Activated CD4-positive, alpha-beta T cell treated with anti-CD3 and anti-CD28 coated beads, Interleukin-2, amount 10 ng/mL, durations not matched to agents 24 days and 14 days (primary cell): ENCODE measurements around the gene IGSF22. TPM values are rescaled to one million over a fixed set of nuclear protein-coding genes. Genes with fewer than 3 reads are reported as not detected.
"Not testable (repeated sequence)": the region's sequence is repeated elsewhere in the genome, so short reads cannot be mapped to it uniquely, and the experiment has no call there.

Experiments used
- DNase-seq: peaks from one replicate; pipeline ENCODE4 v3.0.0; 2022
- H3K27ac Mint-ChIP-seq: one replicate; pipeline ENCODE4 v1.8.0; 2022; ENCODE audit warnings: mild to moderate bottlenecking, mixed read lengths
- H3K27me3 Mint-ChIP-seq: one replicate; pipeline ENCODE4 v1.8.0; 2022; ENCODE audit warnings: mixed read lengths
- H3K36me3 Mint-ChIP-seq: one replicate; pipeline ENCODE4 v1.8.0; 2022; ENCODE audit warnings: low read depth, mild to moderate bottlenecking, mixed read lengths
- H3K4me1 Mint-ChIP-seq: one replicate; pipeline ENCODE4 v1.8.0; 2021; ENCODE audit warnings: mixed read lengths
- H3K4me3 Mint-ChIP-seq: one replicate; pipeline ENCODE4 v1.8.0; 2022; ENCODE audit warnings: mild to moderate bottlenecking, moderate library complexity, mixed read lengths
- H3K9me3 Mint-ChIP-seq: one replicate; pipeline ENCODE4 v1.8.0; 2021; ENCODE audit warnings: mixed read lengths
- intact Hi-C: fragments of 100-400 bp; cut with micrococcal nuclease; formaldehyde crosslinking; loops from one replicate; pipeline ENCODE4 v1.15.1; 2023
- total RNA-seq: library from RNA; stranded (reverse); gene quantifications from 2 replicates; pipeline ENCODE4 v1.2.3, GENCODE V29; 2022

The IGSF22 gene
- total RNA-seq, 1 donor from 2014 or later: not detected

- DNase-seq: no peak
- no peak overlapping the region for H3K4me3 Mint-ChIP-seq
- peaks cover 35% of the 10 kb centered on the region for H3K4me1 Mint-ChIP-seq
- H3K36me3 Mint-ChIP-seq: no peaks in the 10 kb centered on the region
- intact Hi-C loops: no loop called here
- H3K27ac Mint-ChIP-seq: no peak overlapping the region
- no peaks in the 10 kb centered on the region for H3K9me3 Mint-ChIP-seq
- peaks cover 41% of the 10 kb centered on the region for H3K27me3 Mint-ChIP-seq
Measured at GRCh38 chr11:18701614-18702216, 24.3 kb downstream of the IGSF22 start.

GRCh38 chr11:18700872-18701271 is 25.1 kb downstream of the IGSF22 start:
- H3K4me3 Mint-ChIP-seq: no peak overlapping the region
- H3K27me3 Mint-ChIP-seq: peaks cover 36% of the 10 kb centered on the region
- no peaks in the 10 kb centered on the region for H3K9me3 Mint-ChIP-seq
- H3K27ac Mint-ChIP-seq: no peak overlapping the region
- H3K4me1 Mint-ChIP-seq: peaks cover 30% of the 10 kb centered on the region
- H3K36me3 Mint-ChIP-seq: no peaks in the 10 kb centered on the region
- intact Hi-C loops: no loop called here
- no peak for DNase-seq

- no peak for DNase-seq
- no peak overlapping the region for H3K27ac Mint-ChIP-seq
- H3K4me3 Mint-ChIP-seq: peak overlapping the region; percentile 81
- peaks cover 27% of the 10 kb centered on the region for H3K4me1 Mint-ChIP-seq
- peaks cover 35% of the 10 kb centered on the region for H3K27me3 Mint-ChIP-seq
- intact Hi-C loops: no loop called here
- no peaks in the 10 kb centered on the region for H3K9me3 Mint-ChIP-seq
- no peaks in the 10 kb centered on the region for H3K36me3 Mint-ChIP-seq
Measured at GRCh38 chr11:18700375-18700774, 25.6 kb downstream of the IGSF22 start.

- intact Hi-C loops: loop anchor here (2.0 kb wide), 2 partner anchors 65 to 111 kb away; partner anchors contain the start of genes SPTY2D1 and UEVLD
- Mint-ChIP-seq H3K4me1 (peaks cover 22% of the 10 kb centered on the region), H3K27ac (no peak overlapping the region), H3K9me3 (no peaks in the 10 kb centered on the region), H3K4me3 (peak overlapping the region; percentile 81), H3K27me3 (peaks cover 30% of the 10 kb centered on the region), H3K36me3 (no peaks in the 10 kb centered on the region)
- no peak for DNase-seq
Measured at GRCh38 chr11:18699848-18700261, 26.1 kb downstream of the IGSF22 start.

GRCh38 chr11:18699269-18699596 is 26.8 kb downstream of the IGSF22 start:
- DNase-seq: no peak
- intact Hi-C loops: loop anchor here (2.0 kb wide), 2 partner anchors 64 to 110 kb away; partner anchors contain the start of genes SPTY2D1 and UEVLD
- peak overlapping the region; percentile 81 for H3K4me3 Mint-ChIP-seq
- H3K4me1 Mint-ChIP-seq: peaks cover 21% of the 10 kb centered on the region
- peak overlapping the region; percentile 26 for H3K27ac Mint-ChIP-seq
- no peaks in the 10 kb centered on the region for H3K9me3 Mint-ChIP-seq
- H3K27me3 Mint-ChIP-seq: peaks cover 27% of the 10 kb centered on the region
- H3K36me3 Mint-ChIP-seq: no peaks in the 10 kb centered on the region

- Mint-ChIP-seq H3K27ac (peak within 1 kb of the TSS; percentile 26), H3K9me3 (no peaks in the 10 kb centered on the region), H3K36me3 (no peaks in the 10 kb centered on the region), H3K27me3 (peaks cover 23% of the 10 kb centered on the region), H3K4me1 (peaks cover 21% of the 10 kb centered on the region), H3K4me3 (peak within 1 kb of the TSS; percentile 81)
- intact Hi-C loops: loop anchor here (1.0 to 2.0 kb wide), 3 partner anchors 29 to 110 kb away; partner anchors contain the start of genes SPTY2D1 and UEVLD
- peak; percentile 97 for DNase-seq
Measured at GRCh38 chr11:18698341-18699268, 27.4 kb downstream of the IGSF22 start, which contains the start of gene TMEM86A. Gene TMEM86A (plus strand): TSS chr11:18698779. CDS start chr11:18698887, 108 bp downstream.

GRCh38 chr11:18697576-18697975 is 28.4 kb downstream of the IGSF22 start:
- H3K27me3 Mint-ChIP-seq: peaks cover 19% of the 10 kb centered on the region
- no peak overlapping the region for H3K4me3 Mint-ChIP-seq
- no peak overlapping the region for H3K27ac Mint-ChIP-seq
- no peaks in the 10 kb centered on the region for H3K9me3 Mint-ChIP-seq
- peaks cover 29% of the 10 kb centered on the region for H3K4me1 Mint-ChIP-seq
- no peaks in the 10 kb centered on the region for H3K36me3 Mint-ChIP-seq
- intact Hi-C loops: no loop called here
- no peak for DNase-seq

GRCh38 chr11:18696638-18697225 is 29.3 kb downstream of the IGSF22 start:
- no peak overlapping the region for H3K27ac Mint-ChIP-seq
- no peaks in the 10 kb centered on the region for H3K9me3 Mint-ChIP-seq
- peaks cover 33% of the 10 kb centered on the region for H3K4me1 Mint-ChIP-seq
- intact Hi-C loops: no loop called here
- H3K36me3 Mint-ChIP-seq: no peaks in the 10 kb centered on the region
- H3K4me3 Mint-ChIP-seq: no peak overlapping the region
- H3K27me3 Mint-ChIP-seq: peaks cover 19% of the 10 kb centered on the region
- no peak for DNase-seq

GRCh38 chr11:18692941-18693760 is 32.8 kb downstream of the IGSF22 start:
- Mint-ChIP-seq H3K4me3 (no peak overlapping the region), H3K36me3 (no peaks in the 10 kb centered on the region), H3K27me3 (no peaks in the 10 kb centered on the region), H3K4me1 (peaks cover 22% of the 10 kb centered on the region), H3K27ac (no peak overlapping the region), H3K9me3 (no peaks in the 10 kb centered on the region)
- intact Hi-C loops: no loop called here
- no peak for DNase-seq

- H3K4me3 Mint-ChIP-seq, H3K9me3 Mint-ChIP-seq, H3K36me3 Mint-ChIP-seq, intact Hi-C loops, H3K27ac Mint-ChIP-seq, DNase-seq, H3K27me3 Mint-ChIP-seq: not testable (repeated sequence)
- H3K4me1 Mint-ChIP-seq: peaks cover 16% of the 10 kb centered on the region
Measured at GRCh38 chr11:18691467-18692140, 34.4 kb downstream of the IGSF22 start.

- intact Hi-C loops: no loop called here
- peaks cover 11% of the 10 kb centered on the region for H3K27me3 Mint-ChIP-seq
- DNase-seq: no peak
- peaks cover 4% of the 10 kb centered on the region for H3K4me1 Mint-ChIP-seq
- no peaks in the 10 kb centered on the region for H3K9me3 Mint-ChIP-seq
- H3K4me3 Mint-ChIP-seq: no peak overlapping the region
- no peaks in the 10 kb centered on the region for H3K36me3 Mint-ChIP-seq
- H3K27ac Mint-ChIP-seq: no peak overlapping the region
Measured at GRCh38 chr11:18684267-18684666, 41.7 kb downstream of the IGSF22 start.

- intact Hi-C loops: no loop called here
- H3K9me3 Mint-ChIP-seq: no peaks in the 10 kb centered on the region
- peaks cover 6% of the 10 kb centered on the region for H3K4me1 Mint-ChIP-seq
- no peak overlapping the region for H3K27ac Mint-ChIP-seq
- no peak overlapping the region for H3K4me3 Mint-ChIP-seq
- DNase-seq: no peak
- H3K36me3 Mint-ChIP-seq: no peaks in the 10 kb centered on the region
- peaks cover 11% of the 10 kb centered on the region for H3K27me3 Mint-ChIP-seq
Measured at GRCh38 chr11:18682466-18682865, 43.5 kb downstream of the IGSF22 start.

- intact Hi-C loops, H3K4me3 Mint-ChIP-seq, DNase-seq, H3K9me3 Mint-ChIP-seq, H3K27ac Mint-ChIP-seq, H3K36me3 Mint-ChIP-seq, H3K4me1 Mint-ChIP-seq: not testable (repeated sequence)
- H3K27me3 Mint-ChIP-seq: peaks cover 11% of the 10 kb centered on the region
Measured at GRCh38 chr11:18681949-18682348, 44.0 kb downstream of the IGSF22 start.
